Measurements from ENCODE around the gene PBX4.

PBX4 gene

GRCh38 chr19:19517235-19517619 lies 101.3 kb downstream of the PBX4 start:
- DNase-seq, result no peak

DNA sequence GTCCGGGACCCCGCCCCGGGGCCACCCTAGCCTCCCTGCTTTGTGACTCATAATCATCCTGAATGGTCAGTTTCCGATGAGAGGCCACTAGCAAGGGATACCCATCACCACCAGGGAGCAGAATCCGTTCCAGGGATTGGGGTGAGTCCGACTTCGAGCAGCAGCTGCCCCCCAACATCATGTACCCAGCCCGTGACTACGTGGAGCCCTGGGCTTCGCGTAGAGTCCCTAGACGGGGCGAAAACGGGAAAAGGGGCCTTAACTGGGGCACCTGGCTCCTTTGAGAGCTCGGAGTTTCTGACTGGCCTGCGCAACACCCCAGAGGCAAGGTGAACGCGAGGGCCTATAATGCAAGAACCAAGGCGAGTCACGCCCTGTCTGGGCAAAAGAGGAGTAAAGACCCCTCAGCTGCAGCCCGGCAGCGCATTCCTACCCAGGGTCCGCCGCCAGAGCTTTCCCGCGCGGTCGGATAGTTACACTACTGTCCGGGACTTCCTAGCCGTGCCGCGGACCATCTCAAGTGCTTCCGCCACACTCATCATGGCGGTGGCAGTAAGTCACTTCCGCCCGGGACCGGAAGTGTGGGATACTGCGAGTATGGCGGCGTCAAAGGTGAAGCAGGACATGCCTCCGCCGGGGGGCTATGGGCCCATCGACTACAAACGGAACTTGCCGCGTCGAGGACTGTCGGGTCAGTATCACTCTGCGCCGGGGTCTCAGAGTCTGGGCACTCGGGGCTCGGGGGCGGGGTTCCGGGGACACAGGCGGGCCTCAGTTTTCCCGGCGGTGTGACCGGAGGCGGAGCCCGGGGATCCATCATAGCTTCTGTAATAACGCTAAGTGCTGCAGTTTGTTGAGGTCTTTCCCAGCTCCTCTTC lies 102.6 kb downstream of the PBX4 start, which contains the start of gene NDUFA13:
TSS of gene NDUFA13 (plus strand) at position 584 of the 878 bp plus-strand sequence. CDS start at position 598, 14 bp downstream.
- DNase-seq, result peak; percentile 98

DNA sequence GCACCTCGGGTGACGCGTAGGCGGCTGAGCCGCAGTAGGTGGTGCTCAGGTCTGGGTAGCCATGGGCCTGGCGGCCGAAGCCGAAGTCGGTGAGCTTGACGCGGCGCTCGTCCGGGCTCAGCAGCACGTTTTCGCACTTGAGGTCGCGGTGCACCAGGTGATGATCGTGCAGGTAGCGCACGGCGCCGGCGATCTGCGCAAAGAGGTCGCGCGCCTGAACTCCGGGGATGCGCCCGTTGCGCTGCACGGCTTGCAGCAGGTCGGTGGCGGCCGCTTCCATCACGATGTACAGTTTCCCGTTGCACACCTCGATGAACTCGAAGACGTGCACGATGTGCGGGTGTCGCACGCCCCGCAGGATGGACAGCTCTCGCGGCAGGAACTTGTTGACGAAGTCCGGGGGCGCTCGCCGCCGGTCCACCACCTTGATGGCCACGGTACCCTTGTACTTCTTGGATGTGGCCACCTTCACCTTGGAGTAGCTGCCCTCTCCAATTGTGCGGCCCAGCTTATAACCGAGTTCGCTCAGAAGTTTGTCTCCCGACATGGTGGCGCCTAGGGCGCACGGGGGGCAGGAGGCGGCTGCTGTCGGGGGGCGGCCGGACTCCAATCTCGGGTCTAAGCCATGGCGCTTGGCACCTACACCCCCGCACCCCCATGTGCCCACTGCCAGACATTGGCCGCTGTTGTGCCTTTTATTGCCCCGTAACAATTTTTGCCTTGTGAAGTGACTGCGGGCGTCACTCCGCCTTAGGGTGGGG lies 103.4 kb downstream of the PBX4 start, which contains the start of gene TSSK6:
TSS of gene TSSK6 (minus strand) at position 668 of the 761 bp plus-strand sequence. CDS start at position 547, 121 bp downstream.
- DNase-seq, result no peak

DNA sequence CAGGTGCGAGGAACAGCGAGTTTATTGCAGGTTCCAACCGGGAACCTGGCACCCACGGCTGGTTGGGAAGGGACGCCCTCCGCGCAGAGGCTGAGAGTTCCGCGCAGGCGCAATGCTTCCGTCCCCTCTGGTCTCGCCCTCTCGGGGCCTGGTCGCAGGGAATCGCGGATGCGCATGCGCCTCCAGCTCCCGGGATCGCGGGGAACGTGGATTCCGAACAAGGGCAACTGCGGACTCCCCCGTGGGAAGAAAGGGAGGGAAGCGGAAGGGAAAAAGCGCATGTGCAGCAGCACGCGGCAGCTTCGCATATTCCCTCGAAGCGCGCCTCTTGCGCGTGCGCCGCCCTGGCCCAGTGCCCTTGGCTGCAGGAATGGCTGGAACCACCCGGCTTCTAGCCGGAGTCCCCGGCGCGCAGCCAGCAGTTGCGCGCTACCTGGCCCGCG lies 104.3 kb downstream of the PBX4 start:
- peak; percentile 41 for DNase-seq

GRCh38 chr19:19513682-19514081 lies 104.8 kb downstream of the PBX4 start:
- DNase-seq, result no peak

Measured in stimulated activated CD8-positive, alpha-beta memory T cell treated with anti-CD3 and anti-CD28 coated beads, Interleukin-4, amount 100 ng/mL, for 48 hours (primary cell).